NCI-H510A (cell line): ENCODE data around the gene NCK1.

Experiments
- DNase-seq: peaks from one replicate; lab custom pipeline; 2025; lab: John Stamatoyannopoulos, UW

Gene NCK1

DNA sequence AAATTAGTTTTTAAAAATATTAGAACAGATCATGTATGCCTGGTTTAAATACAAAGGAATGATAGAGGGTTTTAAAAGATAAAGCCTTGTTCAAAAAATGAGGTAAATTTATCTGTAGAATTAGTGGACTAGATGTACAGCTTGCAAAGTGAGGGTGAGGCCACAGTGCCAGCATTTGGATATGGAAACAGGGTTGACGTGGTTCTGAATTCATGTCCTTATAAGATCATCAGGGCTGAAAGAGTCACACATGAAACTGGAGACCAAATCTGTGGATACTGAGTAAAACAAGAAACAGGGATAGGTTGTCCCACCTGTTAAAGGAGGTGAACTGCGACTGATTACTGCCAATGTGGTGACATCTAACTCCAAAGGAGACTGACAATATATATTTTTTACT lies 46.3 kb downstream of the NCK1 start:
- no peak for DNase-seq

DNA sequence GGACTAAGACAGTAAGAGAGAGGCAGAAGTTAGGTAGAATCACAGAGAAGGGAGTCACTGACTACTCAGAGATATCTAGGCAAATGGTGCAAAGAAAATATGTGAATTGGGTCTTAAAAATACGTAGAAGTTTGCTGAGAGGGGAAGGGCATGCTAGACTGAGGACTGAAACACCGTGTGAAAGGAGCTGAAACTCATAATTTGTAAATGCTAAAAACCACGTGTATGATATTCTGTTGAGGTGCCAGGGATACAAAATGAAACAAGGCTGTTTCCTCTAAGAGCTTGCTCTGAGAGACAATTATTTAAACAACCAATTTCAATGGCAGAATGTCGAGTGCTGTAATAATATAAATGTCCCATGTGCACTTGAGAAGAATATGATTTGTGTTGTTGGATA lies 47.2 kb downstream of the NCK1 start:
- DNase-seq, result no peak

DNA sequence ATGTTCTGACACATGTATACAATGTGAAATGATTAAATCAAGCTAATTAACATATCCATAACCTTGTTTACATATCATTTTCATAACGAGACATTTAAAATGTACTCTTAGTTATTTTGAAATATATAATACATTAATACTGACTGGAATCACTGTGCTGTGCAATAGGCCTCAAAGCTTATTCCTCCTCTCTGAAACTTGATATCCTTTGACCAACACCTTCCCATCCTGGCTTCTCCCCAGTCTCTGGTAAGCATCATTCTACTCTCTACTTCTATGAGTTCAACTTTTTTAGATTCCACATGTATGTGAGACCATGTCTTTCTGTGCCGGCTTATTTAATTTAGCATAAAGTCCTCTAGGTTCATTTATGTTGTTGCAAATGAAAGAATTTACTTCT lies 48.7 kb downstream of the NCK1 start:
- no peak for DNase-seq

DNA sequence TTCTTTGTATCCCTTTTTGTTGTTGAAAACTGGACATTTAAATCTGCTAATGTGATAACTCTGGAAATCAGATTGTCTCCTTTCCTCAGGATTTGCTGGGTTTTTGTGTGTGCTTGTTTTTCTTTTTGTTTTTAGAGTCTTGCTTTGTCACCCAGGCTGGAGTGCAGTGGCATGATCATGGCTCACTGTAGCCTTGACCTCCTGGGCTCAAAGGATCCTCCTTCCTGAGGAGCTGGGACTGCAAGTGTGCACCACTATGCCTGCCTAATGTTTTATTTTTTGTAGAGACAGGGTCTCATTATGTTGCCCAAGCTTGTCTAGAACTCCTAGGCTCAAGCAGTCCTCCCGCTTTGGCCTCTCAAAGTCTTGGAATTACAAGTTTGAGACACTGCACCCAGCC lies 51.2 kb downstream of the NCK1 start:
- no peak for DNase-seq

DNA sequence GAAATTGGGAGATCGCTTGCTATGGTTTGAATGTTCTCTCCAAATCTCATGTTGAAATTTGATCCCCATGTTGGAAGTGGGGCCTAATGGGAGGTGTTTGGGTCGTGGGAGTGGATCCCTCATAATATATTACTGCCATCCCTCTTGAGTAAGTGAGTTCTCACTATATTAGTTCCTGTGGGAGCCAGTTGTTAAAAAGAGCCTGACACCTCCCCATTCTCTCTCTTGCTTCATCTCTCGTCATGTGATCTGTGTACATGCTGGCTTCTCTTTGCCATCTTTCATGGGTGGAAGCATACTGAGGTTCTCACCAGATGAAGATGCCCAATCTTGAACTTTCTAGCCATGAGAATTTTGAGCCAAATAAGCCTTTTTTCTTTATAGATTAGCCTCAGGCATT lies 52.7 kb downstream of the NCK1 start:
- DNase-seq, result no peak

DNA sequence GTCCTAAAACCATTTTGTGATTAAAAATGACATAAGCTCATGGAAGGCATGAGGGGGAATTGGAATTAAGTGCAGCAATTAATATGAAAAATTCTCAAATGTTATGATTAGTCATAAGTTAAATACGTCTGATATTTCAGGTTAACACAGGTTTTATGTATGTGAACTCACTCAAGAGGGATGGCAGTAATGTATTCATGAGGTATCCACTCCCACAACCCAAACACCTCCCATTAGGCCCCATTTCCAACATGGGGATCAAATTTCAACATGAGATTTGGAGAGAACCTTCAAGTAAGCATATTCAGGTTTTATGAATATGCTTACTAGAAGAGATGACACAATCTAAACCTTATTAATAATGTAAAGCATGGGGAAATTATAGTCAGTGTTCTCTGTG lies 54.2 kb downstream of the NCK1 start:
- DNase-seq, result no peak

DNA sequence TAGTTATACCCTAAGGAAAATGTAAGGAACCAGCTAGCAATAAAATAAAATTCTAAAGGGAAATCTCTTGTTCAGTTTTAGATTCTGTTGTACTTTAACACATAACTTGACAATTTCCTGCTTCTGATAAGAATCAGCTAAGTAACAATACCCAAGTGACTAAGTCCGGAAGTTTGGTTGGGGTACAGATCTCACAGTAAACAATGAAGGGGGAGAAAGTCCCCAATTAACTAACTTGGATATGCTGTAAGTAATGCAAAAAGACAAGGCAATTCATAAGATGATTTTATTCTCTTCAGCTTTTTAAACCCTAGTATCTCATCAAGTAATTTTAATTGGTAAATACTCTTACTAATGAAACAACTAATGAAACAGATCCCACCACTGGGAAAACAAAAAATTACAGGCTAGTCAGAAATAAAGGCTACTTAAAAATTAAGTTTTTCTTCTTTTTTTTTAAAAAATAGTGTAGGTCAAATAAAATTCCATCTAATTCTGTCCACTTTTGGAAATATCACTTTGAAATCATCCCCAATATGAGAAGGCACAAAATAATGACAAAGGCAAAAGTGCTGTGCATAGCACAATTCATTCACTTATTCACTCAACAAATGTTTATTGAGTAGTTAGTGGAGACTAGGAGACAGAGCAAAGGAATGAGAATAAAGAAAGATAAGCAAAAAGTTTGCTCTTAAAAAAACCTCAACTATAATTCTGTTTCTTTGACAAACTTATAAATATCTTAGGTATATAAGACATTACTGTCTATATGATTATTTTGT lies 58.0 kb downstream of the NCK1 start:
- no peak for DNase-seq

DNA sequence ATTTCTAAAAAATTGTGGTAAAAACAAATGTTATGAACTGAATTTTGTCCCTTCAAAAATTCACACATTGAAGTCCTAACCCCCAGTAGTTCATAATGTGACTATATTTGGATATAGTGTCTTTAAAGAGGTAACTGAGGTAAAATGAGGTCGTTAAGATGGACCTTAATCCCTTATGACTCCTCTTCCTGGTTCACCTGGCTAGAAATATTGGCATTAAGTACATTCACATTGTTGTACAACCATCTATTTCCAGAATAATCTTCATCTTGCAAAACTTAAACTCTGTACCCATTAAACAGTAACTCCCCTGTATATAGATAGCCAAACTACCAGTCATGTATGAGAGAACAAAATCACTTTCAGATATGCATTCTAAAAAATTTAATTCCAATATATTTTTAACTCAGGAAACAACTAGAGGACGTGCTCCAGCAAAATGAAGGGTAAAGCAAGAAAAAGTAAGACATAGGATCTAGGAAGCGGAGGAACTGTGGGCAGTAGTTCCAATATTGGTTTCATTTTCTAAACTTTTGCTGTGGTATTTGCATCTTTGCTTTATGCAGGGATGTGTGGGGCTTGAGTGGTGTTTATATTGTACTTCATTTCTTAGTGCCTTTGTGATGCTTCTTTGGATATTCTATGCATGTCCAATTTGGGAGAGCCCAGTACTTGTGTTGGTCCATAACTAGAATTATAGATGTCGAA lies 59.0 kb downstream of the NCK1 start:
- no peak for DNase-seq

DNA sequence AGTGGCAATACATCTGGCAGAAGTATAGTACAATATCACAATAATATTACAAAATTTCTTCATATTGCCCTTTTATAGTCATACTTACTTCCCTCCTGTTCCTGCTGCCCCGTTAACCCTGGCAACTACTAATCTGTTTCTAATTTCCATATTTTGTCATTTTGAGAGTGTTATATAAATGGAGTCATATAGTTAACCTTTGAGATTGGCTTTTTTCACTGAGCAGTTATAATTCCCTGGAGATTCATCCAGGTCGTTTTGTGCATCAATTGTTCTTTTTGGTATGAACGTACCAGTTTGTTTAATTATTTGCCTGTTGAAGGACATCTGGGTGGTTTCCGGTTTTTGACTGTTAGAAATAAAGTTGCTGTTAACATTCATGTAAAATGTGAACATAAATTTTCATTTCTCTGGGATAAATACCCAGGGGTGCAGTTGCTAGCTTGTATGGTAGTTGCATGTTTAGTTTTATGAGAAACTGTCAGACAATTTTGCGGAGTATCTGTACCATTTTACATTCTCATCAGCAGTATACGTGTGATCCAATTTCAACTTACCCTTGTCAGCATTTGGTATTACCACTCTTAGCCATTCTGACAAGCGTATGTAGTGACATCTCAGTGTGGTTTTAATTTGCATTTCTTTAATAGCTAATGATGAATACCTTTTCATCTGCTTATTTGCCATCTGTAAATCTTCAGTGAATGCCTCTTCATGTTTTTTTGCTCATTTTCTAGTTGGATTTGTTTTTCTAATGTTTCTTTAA lies 63.6 kb downstream of the NCK1 start:
- DNase-seq, result no peak

DNA sequence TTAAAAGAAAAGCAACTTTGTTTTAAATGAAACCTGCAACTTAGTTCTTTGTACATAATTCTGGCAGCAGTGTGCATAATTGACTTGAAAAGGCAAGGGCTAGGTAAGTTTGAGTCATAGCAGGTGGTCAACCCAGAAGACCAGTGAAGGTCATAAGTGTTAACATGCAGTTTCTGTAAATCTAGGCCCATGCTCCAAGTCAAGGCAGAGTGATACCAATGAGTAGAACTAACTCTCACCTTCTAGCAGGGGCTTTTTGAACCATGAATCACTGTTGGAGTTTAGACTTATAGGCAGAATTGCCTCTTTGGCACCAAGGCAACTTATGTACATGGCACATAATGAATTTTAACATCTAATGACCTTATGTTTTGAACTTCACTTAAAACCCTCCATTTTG lies 66.2 kb downstream of the NCK1 start:
- no peak for DNase-seq

DNA sequence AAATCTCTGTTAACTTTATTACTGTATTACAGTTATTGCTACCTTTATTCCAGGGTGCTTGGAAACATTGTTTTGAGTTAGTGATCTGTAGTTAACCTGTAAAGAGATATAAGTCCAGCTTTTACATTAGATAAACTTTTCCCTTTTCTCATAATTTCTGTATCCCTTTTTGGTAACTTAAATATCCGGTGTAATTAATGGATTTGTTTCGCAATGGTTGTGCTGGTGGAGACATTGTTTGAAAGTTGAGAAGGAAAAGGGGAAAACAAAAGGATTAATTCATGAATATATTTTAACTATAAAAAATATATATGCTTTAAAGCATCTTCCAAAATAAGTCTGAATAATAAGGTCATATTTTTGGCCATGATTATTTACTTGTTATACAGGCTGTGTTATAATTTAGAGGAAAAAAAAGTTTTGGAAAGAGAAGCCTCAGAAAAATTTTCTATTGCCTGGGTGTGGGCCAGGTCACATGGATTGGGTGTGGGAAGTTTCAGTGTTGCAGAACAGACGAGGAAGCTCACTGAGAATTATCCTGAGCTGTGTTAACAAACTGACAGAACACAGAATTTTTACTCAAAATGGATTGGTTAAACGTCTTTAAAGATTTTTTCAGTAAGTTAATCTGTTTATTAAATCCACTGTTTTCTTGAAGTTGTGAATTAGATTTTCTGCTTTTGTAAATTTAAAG lies 68.1 kb downstream of the NCK1 start:
- no peak for DNase-seq

DNA sequence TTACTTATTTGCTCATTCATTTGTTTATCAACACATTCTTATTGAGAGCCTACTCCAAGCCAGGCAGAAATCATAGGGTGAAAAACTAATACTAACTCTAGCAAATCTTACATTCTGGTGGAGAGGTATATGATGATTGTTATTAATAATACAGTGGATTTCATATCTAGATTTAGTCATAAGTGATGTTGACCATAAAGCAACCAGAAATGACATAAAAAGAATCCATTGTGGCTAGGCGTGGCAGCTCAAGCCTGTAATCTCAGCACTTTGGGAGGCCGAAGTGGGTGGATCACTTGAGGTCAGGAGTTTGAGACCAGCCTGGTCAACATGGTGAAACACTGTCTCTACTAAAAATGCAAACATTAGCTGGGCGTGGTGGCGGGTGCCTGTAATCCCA lies 69.6 kb downstream of the NCK1 start:
- no peak for DNase-seq

DNA sequence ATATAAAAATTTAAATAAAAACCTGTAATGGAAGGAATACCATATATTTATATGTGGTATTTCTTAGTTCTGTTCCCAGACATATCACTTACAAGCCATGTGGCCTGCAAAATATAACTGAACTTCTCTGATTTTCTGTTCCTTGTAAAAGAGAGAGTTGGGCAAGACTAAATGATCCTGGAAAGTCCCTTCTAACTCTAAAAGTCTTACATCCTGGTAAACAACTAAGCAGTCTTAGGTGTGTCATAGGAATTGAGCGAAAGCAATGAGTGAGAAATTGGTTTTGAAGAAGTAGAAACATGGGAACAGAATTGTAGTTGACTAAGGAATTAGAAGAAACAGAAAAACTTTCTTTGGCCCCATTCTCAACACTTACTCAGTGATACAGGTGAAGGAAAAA lies 70.5 kb downstream of the NCK1 start:
- no peak for DNase-seq

DNA sequence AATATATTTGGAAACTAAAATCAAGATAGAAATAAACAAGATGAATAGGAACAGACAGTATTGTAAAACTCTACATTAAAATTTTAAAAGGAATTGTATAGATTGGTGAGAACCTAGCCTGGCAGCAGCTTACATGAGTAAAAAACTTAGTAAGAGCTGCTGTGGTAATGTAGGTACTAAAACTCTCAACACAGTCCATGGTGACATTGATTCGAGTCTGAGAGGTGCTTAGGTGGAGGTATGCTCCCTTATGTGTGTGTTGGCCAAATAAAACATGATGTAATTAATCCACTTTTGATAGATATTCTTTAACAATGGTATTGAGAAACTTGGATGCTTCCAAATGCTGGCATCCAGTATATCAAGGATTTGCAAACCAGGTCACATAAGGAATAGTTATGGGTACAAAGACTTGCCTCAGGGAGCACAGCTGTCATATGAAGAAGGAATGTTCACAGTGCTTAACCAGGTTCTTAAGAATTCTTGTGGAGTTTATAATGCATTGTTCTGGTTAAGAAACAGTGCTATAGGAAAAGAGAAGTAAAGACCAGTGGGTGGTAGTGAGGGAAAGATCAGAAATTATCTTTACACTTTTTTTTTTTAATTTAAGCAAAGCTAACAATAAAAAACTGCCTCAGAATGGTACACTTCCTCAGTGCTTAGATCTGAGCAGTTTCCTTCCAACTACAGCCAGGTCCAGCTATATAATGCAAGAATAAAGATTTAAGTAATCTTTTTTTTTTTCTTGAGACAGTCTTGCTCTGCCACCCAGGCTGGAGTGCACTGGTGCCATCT lies 71.2 kb downstream of the NCK1 start:
- no peak for DNase-seq

DNA sequence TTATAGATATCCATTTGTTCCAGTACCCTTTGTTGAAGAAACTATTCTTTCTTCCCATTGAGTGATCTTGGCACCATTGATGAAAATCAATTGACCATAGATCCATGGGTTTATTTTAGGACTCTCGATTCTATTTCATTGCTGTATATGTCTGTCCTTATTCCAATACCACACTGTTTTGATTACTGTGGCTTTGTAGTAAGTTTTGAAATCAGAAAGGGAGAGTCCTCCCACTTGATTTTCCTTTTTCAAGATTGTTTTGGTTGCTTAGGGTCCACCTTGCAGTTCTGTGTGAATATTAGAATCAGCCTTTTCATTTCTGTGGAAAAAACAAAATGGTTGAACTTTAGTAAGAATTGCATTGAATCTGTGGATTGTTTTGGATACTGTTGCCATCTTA lies 75.2 kb downstream of the NCK1 start:
- no peak for DNase-seq

DNA sequence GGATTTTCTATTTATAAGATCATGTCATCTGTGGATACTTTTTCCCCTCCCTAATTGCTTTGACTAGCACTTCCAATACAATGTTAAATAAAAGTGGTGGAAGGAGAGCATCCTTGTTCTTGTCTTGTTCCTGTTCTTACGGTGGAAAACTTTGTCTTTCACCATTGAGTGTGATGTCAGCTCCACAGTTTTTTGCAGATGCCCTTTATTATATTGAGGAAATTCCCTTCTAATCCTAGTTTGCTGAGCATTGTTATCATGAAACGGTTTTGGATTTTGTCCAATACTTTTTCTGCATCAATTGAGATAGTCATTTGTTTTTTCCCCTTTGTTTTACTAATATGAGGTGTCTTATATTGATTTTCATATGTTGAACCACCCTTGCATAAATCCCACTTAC lies 75.8 kb downstream of the NCK1 start:
- no peak for DNase-seq

DNA sequence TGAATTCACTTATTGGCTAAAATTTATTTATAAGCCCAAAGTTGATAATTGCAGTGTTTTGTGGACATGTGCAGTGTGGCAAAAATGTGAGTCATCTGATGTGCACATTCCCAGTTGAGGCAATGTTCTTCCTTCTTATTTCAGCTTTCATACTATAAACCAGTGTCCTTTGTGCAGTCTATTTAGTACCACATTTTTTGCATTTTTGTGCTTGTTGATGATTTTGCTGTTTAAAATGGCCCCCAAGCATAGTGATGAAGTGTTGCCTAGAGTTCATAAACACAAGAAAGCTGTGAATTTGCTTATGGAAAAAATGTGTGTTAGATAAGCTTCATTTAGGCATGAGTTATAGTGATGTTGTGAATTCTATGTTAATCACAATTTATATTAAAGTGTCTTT lies 76.3 kb downstream of the NCK1 start:
- DNase-seq, result no peak

DNA sequence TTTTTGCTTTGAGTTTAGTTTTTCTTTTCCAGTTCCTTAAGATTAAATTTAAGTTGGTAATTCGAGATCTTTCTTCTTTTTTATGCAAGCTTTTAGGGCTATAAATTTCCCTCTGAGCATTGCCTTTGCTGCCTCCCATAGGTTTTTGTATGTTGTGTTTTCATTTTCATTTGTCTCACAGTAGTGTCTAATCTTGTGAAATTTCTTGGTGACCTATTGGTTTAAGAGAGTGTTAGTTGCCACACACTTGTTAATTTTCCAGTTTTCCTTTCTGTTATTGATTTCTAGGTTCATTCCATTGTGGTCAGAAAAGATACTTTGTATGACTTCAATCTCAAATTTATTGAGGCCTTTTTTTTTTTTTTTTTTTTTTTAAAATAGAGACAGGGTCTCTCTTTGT lies 77.5 kb downstream of the NCK1 start:
- no peak for DNase-seq

DNA sequence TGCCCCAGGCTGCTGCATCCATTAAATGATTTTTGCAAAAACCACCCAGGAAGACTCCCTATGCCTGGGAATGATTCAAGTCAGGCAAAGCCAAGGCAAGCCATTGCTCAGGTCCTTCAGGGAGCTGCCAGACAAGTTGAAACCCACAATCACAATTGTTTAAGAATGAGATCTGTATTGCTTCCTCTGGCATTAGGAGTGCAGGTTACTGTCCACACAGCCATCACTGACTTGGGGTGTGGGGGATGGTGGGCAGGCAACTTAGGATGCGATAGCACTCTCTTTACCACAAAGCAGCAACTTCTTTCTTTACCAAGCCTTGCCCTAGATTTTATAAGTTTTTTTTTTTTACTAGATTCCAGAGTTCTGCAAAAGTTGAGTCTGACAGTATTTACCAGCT lies 80.8 kb downstream of the NCK1 start:
- no peak for DNase-seq

DNA sequence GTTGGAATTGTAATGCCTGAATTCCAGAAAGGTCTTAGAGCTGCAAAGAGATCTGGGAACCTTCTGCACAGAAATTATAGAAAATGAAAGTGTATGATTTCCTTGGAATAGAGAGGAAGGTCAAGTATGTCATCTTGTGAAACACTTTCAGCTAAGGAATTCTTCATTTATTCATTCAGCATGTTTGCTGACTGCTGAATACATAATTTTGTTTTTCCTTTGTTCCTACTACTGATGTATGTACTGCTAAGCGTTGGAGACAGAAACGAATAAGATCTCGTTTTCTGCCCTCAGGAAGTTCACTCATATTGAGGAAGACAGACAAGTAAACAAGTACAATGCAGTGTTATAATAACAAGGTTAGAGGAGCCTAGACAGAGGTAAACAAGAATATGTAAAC lies 81.4 kb downstream of the NCK1 start:
- no peak for DNase-seq

DNA sequence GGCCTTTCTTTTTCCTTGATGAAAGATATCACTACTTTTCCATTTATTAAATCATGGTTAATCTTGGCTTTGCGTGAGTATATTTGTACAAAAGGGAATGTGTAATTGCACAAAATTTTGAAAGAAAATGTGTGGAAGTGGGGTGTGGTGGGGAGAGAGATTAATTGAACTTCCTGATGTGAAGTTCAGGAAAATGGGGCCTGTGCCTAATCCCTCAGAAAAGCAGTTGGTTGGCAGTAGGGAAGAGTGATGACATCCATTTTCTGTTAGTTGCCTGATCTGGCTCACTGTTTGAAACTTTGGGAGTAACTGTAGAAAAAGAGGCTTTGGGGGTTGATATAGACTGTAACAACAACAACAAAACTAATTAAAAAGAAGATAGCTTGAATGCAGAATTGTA lies 85.0 kb downstream of the NCK1 start:
- no peak for DNase-seq

DNA sequence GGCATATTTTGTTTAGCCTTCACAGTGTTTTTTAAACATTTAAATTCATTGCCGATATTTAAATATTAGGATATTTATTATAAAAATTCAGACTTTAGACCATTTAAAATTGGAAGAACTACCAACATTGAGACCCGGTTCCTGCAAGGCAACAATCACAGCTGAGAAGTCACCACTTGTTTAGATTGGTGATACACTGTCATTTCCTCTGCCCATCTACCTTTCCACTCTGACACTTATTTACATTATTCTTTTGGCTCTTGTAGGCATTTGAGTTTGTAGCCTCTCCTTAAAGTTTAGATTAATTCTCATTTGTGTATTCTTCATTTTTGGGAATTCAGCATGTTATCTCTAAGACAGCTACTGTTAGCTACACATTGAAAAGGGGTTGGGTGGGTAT lies 85.5 kb downstream of the NCK1 start:
- no peak for DNase-seq
